ENCODE results near the gene DCLK2.

Gene DCLK2

DNA sequence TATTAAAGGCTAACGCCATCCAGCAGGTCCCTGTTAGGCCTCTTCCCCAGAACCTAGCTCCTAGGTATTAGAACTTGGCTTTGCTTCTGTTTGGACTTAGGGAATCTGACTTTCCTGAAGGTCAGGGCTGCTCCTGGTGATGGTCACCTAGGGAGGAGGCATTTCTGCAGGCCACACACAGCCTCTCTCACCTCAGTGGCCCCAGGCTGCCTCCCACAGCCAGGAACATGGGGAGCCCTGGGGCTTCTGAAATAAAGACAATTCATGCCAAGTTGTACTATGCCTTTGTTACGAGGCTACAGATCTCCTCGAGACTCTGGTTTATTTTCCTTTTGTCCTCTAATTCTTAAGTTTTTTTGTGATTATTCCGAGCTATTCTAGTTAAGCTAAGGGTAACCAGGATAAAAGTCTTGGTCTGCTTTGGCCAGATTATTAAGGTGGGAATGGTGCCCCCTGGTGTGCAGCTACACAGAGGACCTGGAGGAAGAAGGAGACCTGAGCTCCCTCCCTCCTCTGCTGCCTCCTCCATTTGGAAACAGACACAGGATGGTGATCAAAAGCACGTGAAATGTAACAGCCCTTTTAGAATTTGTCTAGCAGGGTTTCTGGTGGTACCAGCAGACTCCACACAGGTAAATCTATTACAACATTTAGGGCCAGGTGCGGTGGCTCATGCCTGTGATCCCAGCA, 131.0 kb downstream of the DCLK2 start:
- peak; percentile 56 for DNase-seq (ENCODE audit: low read depth)

DNA sequence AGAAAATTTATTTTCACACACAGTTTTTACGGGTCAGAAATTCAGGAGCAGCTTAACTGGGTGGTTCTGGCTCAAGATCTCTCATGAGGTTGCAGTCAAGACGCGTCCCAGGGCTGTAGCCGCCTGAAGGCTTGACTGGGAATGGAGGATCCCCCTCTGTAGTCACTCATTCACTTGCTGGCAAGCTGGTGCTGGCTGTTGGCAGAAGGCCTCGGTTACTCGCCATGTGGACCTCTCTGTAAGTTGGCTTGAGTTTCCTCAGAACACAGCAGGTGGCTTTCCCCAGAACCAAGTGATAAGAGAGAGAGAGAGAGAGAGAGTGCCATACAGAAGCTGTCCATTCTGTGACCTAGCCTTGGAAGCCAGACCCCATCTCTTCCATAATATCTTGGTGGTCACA, 132.8 kb downstream of the DCLK2 start:
- no peak for DNase-seq (ENCODE audit: low read depth)

DNA sequence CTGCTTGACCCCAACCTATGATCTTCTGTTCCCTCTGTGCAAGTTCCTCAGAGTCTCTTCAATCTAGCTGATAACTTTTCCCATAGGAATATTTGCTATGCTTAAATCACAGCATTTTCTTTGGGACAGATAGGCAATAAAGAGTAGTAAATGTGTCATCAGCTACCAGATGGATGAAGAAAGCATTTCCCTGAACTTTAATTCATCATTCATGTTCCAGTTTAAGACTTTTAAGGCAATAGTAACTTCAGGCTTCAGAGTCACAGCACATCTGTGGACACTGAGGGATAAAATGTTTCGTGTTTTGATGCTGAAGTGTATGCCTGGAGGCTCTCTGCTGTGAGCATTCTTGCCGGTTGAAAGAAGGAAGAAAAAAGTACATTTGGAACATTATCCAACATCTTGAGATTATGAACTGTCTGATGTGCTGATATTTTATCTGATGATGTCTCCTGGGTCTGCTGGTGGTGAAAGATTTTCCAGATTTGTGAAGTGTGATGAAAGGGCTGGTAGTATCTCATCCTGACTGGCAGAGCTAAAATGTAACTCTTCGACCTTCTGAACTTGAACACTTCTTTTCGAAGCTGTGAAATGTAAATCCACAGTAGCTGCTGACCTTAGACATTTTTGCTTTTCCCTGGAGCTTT, 133.7 kb downstream of the DCLK2 start:
- no peak for DNase-seq (ENCODE audit: low read depth)

DNA sequence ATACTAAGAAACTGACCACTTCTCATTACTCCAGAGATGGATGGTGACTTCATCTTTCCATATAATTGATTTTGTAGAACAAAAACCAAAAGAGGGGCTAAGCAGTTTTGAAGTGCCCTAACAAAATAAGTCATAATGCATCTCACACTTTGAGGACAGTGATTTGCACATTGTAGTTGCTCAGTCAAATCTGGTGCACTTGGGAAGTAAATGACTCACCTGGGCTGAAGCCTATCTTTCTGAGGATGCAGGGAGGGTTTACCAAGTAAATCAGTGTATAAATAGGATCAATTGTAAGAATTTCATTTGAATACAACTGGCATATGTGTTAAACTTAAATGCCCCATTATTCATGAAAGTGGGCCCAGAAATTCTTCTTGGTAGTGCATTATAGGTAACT, 134.2 kb downstream of the DCLK2 start:
- DNase-seq (ENCODE audit: low read depth): no peak

DNA sequence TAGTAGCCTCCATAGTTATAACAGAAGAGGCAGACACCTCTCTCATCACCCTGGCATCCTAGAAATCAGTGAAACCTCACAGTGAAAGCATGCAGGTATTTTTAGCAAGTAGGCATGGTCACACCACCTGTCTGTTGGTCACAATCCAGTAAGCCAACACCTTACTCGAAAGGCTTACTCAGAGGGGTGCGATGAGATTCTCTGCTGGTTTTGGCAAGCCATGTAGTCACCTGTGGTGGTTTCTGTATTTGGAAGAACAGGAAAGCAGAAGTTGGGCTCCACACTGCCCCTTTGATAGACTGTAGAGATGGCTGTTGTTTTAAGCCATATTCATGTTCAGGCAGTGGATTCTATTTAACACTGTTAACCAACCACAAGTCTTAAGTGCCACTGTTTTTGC, 134.7 kb downstream of the DCLK2 start:
- DNase-seq (ENCODE audit: low read depth): no peak

DNA sequence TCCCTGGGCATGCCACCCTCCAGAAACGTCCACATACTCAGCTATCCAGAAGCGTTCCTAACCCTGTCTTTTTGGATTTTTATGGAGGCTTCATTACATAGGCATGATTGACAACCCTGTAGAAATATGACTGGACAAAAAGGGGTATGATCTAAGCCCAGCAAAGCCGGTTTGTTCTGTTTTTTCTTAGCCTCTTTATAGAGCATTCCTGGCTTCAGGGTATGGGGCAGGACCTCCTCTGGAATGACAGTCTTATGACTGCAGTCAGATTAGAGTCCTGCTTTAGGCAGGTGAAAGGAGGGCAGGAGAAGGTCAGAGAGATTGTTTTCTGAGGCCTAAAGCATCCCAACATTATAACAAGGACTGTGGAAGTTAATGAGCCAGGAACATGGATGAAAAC, 137.4 kb downstream of the DCLK2 start:
- DNase-seq (ENCODE audit: low read depth): no peak

DNA sequence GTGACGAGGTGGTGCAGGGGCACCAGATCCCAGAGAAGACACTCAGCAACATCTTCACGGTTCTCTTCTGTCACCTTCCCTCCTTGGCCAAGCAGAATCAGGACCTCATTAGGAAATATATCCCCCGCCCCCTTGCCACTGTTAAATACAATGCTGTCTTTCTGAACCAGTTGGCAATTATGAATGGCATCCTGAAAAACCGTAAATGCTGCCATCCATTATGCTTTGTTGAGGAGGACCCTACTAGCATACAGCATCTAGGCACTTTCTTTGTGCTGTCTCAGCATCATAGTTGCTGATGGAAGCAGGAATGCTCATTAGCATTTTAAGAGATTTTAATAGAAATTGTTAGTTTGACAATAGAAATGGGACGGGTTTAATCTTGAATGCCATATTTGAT, 138.5 kb downstream of the DCLK2 start:
- DNase-seq (ENCODE audit: low read depth): no peak

DNA sequence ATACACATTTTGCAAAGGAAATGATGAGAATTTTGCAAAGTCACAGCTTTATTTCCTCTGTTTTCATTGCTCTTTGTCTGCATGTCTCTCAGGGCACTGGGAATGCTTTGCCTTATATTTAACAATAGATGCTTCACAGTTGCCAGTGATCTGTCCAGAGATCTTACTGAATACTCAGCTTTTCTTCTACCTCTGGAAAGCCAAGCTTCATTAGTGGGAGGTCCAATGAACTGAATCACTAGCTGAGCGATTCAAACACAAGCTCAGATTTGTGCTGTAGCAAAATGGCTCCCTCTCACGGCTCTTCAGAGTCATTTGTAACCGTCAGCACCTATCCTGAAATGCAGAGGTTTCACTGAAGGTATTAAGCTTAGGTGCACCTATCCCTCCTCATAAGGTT, 138.9 kb downstream of the DCLK2 start:
- no peak for DNase-seq (ENCODE audit: low read depth)

DNA sequence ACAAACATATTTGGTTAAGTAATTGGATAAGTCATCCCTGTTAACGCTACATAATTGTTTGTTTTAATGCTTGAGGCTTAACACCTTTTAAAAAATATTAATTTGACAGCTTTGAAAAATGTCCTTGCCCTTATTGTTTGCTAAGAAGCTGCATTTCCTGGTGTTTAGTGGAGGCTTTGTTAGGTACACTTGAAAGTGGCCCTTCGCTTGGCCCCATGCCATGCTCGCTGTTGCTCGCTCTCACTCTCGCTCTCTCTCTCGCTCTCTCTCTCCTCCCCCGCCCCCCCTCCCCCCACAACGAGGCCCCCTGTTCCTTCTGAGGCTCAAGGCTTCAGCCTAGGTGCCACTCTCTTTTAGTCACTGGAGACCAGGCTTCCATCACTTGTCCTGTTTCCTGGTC, 139.6 kb downstream of the DCLK2 start:
- DNase-seq (ENCODE audit: low read depth): no peak

DNA sequence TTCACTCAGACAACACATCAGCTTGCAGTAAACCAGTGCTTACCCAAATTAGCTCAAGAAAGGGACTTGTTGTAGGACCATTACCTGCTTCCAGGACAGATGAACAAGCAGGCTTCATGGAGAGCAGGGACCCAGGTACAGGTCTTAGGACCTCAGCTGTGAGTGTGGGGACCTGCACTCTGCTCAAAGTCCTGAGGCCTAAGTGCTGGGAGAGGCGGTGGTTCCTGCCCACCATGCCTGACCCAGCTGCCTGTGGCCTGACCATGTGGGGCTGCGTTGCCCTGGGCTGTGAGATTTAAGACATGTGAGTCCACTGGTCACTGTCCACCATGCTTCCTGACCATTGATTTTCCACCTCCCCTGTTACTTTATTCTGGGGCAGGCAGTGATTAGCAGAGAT, 140.2 kb downstream of the DCLK2 start:
- DNase-seq (ENCODE audit: low read depth): no peak

DNA sequence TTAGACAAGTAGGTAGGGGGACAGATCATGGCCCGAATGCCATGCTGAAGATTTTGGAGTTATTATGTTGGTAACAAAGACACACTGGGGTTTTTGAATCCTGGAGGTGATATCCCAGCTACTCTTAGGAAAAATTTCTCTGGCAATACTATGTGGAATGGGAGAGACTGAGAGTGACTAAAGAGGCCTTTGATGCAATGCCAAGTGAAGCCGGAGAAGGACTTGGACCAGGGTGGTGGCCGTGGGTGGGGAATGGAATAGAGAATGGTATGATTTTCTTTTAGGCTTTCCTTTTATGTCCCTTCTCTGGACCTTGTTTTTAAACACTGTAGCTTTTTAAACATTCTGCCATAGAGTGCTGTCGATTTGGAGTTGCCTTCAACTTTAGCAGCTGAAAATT, 141.6 kb downstream of the DCLK2 start:
- no peak for DNase-seq (ENCODE audit: low read depth)

DNA sequence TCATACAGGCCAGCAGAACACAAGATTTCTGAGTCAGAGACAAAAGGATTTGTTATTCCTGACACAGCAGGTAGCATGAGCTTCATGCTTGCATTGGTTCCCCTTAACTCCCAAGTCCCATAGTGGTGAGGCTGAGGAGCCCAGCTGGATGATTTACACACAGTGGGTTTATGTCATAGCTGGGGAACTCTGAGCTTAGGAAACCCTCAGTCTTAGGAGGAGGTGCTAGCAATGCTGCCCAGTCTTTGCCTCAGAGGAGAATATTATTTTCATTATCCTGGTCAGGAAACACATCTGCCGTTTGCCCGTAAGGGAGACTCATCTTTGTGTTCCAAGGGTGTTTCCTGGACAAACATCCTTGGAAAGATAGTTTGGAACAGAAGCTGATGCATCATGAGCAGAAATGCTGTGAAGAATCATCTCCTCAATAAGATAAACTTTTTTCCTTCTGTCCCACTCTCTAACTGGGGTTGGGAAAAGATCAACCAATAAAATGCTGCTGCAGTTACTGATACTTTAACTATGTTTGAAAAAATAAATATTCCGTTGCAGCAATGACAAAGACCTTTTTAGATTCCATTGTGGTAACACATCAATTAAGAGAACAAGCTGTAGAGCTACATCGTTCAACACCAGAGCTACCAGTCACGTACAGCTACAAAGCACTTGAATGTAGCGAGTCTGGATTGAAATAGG, 146.8 kb downstream of the DCLK2 start:
- DNase-seq (ENCODE audit: low read depth): peak; percentile 76

DNA sequence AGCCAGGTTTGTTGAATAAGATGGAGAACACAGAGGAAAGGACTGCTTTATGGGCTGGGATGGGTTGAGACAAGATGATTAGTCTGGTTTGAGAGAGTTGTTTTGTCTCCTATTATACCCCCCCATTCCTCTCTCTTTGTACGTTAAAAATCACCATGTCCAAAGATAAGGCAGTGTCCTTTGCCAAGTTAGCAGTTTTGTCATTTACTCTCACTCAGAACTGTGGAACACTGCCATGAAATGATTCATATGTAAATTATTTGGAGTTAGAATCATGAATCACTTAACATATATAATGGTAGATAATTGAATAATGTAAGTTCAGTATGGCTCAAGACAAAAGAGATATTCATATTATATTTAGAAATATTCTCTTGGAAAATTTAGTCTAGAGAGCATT, 151.3 kb downstream of the DCLK2 start:
- DNase-seq (ENCODE audit: low read depth): no peak

DNA sequence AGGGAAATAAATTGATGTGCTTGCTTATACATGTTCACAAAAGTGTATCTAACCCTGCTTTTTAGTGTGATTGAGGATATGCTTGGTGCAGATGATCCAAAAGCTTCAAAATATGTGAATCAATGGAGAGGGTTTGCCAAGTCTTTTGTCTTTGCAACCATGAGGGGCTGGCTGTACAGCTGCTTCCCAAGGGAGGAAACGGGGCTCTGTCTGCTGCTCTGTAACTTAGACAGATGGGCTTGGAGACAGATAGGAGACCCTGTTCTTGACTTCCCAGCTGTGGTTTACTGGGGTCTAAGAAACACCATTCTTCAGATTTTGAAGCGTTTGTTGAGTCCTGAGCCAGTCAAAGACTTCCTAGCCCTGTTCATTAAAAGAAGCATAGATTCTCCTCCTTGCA, 152.3 kb downstream of the DCLK2 start:
- no peak for DNase-seq (ENCODE audit: low read depth)

DNA sequence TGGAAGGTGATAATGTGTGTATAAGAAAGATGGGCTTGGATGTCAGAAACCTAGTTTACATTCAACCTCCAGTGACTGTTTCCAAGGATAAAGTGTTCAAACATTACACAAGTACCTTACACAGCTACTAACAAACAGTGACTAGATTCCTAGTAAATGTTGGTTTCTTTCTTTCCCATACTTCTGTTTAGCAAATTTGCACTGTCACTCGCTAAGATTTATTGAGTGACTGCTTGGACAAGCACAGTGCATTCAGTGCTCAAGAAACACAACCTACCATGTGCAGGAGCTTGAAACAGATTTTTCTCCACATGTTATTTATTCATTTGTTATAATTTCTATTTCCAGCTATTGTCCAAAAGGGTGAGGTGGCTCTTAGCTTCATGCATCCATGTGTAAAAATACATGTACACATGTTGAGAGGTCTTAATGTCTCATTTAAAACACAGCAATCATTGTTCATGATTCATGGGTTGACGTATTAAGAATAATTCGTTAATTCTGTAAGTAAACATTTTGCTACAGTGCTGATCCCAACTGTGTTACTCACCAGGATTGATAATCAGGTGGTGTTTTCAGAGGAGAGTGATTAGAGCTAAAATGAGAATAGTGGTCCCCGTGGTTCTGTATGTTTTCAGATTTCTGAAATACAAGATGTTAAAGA, 153.0 kb downstream of the DCLK2 start:
- no peak for DNase-seq (ENCODE audit: low read depth)

DNA sequence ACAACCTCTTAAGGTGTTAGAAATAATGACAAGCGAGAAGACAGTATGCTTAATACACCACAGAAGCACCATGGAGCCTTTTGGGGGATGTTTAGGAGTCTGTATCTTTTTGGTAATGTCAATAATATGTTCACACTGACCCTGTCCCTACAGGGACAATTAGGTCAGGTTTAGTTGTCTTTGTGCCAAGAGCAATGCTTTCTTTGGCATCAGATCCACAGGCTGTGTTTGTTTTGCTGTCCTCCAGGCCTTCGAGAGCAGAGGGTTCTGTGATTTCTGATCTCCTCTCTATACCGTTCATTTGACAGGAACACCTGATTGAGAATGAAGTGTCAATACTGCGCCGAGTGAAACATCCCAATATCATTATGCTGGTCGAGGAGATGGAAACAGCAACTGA, 153.8 kb downstream of the DCLK2 start:
- DNase-seq (ENCODE audit: low read depth): no peak

DNA sequence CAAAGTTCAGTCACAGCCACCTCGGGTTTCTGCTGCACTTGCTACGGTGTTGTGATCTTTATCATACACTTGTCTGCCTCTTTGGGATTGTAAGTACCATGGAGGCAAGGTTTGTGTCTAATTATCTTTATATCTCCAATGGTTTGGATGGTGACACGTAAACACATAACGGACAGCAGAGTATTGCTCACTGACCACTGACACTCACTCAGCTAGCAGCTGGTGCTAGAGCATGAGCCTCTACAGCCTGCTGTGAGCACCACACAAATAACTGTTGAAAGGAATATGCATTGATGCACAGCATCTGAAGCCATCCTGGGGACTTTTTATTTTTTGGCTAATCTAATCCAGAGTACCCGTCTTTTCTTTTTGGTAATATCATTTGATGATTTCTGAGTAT, 156.0 kb downstream of the DCLK2 start:
- no peak for DNase-seq (ENCODE audit: low read depth)

DNA sequence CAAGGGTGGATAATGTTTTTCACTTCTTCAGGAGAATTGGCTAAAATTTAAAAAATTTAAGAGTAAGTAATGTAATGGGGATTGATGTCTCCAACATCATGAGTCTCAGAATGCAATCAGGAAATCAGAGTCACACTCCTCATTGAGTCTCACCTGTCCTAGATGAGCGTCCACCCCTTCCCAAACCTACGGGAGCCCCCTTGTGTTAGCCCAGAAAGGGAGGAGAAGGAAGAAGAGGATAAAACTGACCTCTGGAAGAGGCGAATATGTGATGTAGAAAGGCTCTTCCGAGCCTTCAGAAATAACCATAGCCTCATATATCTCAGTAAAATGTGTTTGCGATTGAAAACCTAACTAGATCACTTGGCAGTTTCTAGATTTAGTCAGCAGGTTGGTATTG, 157.1 kb downstream of the DCLK2 start:
- no peak for DNase-seq (ENCODE audit: low read depth)

DNA sequence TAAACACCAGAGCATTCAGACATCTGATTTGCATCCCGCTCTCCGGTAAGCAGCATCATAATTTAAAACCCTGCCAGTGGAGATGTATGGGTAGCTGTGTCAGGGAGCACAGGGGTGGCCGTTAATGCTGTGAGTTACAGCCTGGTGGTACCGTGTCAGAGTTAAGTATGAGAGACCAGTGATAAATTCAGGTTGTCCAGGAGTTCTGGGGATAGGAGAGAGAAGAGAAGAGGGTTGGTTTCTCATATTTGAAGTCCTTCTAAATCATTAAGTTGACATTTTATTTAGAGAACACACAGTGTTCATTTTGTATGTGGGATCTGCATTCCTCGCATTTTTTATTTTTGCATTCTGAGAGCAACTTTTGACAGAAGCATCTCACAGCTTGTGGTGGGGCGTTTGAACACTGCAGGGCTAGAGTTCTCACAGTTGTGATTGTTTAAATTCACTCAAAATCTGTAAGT, 157.6 kb downstream of the DCLK2 start:
- DNase-seq (ENCODE audit: low read depth): no peak

DNA sequence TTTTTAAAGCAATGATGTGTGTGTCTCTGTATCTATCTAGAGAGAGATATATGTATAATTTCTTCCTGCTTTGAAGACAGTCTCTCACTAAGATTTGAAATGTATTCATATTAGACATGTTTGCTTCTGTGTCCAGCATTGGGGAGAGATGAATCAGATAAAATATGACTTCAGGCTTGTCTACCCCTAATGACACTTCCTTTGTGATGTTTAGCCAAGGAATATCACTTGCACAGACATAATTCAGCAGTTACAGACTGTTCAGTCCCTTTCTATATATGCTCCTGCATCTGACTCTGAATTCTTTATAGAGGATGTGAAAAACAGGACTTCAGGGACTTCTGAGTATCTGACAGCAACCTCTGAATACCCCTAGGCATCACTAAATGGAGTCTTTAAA, 158.4 kb downstream of the DCLK2 start:
- no peak for DNase-seq (ENCODE audit: low read depth)

DNA sequence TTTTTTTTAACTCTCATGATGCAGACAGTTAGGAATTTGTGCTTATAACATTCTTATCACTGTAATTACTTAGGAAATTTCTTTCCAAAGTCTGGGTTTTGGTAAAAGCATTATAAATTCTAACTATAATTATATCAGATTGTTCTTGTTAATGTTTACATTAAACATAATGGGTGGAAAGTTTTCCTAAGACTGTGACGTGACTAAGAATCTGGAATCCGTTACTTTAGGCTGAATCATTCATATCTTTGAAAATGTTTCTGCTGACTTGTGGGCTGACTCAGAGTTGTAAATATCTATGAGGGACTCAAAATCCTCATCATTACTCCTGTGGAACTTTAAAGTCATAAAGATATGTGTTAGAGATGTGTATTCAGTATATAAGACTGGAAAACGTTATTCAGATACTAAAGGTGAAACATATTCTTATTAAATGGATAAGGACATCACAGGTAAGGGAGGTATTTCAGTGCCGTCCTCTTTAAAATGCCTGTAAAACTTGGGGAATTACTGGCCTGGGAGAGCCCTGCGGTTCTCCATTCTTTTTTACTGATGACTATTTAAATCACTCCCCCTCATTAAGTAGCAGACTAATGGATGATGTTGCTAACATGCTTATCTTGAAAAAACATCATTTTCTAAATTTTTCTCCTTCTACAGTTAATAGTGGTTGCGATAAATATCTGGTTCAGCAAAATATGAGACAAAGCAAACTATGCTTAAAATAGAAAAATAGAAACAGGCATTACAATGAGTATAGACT, 159.0 kb downstream of the DCLK2 start:
- DNase-seq (ENCODE audit: low read depth): peak; percentile 84

DNA sequence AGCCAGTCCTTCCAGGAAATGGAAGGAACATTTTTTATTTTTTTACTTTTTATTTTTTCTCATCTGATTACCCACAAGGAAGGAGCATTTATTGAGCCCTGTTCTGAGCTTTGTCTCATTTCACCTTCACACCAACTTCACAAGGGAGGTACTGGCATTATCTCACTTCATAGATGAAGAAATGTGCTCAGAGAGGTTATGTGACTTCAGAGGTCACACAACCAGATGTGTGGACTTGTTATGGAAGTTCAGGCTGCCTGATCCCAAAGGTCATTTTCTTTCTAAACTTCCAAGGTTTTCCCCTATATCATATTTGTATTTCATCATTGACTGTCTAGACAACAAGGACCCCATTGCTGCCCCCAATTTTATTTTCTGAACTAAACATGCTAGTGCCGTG, 160.3 kb downstream of the DCLK2 start:
- no peak for DNase-seq (ENCODE audit: low read depth)

Measured in HS-27A (cell line).